Stimulated activated CD8-positive, alpha-beta memory T cell treated with anti-CD3 and anti-CD28 coated beads, Interleukin-15, amount 100 ng/mL, for 24 hours (primary cell): Measurements from ENCODE around the gene AKAP13.
"Not testable (repeated sequence)": the region's sequence is repeated elsewhere in the genome, so short reads cannot be mapped to it uniquely, and the experiment has no call there.

Experiments
- DNase-seq: peaks from one replicate; pipeline ENCODE4 v3.0.0-alpha.2; 2020; ENCODE audit warnings: low read depth

The AKAP13 gene

DNA sequence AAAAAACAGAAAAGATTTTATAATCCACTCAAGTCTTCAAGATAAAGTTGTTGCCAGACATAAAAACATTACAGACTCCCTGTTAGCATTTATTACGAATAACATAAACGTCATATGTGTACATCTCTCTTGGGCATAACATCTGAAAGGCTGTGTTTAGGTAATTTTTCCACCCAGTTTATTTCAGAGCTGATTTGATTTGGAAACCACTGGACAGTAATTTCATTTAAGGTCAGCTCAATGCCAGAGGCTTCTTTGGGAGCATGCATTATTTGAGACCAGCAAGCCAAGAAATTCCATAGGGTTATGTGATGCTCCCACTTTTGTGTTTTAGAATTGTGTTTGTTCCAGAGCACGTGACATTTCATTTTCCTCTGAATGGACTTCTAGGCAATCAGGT lies 196.0 kb downstream of the AKAP13 start:
- DNase-seq, result no peak

DNA sequence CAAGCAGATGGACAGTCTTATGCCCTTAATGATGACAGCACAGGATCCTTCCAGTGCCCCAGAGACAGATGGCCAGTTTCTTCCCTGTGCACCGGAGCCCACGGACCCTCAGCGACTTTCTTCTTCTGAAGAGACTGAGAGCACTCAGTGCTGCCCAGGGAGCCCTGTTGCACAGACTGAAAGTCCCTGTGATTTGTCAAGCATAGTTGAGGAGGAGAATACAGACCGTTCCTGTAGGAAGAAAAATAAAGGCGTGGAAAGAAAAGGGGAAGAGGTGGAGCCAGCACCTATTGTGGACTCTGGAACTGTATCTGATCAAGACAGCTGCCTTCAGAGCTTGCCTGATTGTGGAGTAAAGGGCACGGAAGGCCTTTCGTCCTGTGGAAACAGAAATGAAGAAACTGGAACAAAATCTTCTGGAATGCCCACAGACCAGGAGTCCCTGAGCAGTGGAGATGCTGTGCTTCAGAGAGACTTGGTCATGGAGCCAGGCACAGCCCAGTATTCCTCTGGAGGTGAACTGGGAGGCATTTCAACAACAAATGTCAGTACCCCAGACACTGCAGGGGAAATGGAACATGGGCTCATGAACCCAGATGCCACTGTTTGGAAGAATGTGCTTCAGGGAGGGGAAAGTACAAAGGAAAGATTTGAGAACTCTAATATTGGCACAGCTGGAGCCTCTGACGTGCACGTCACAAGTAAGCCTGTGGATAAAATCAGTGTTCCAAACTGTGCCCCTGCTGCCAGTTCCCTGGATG lies 198.7 kb downstream of the AKAP13 start:
- DNase-seq, result no peak

DNA sequence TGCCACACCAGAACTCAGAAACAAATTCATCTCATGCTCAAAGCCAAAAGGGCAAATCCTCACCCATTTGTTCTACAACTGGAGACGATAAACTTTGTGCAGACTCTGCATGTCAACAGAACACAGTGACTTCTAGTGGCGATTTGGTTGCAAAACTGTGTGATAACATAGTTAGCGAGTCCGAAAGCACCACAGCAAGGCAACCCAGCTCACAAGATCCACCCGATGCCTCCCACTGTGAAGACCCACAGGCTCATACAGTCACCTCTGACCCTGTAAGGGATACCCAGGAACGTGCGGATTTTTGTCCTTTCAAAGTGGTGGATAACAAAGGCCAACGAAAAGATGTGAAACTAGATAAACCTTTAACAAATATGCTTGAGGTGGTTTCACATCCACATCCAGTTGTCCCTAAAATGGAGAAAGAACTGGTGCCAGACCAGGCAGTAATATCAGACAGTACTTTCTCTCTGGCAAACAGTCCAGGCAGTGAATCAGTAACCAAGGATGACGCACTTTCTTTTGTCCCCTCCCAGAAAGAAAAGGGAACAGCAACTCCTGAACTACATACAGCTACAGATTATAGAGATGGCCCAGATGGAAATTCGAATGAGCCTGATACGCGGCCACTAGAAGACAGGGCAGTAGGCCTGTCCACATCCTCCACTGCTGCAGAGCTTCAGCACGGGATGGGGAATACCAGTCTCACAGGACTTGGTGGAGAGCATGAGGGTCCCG lies 199.7 kb downstream of the AKAP13 start:
- DNase-seq, result no peak

GRCh38 chr15:85580879-85581278 lies 200.5 kb downstream of the AKAP13 start:
- DNase-seq, result no peak

DNA sequence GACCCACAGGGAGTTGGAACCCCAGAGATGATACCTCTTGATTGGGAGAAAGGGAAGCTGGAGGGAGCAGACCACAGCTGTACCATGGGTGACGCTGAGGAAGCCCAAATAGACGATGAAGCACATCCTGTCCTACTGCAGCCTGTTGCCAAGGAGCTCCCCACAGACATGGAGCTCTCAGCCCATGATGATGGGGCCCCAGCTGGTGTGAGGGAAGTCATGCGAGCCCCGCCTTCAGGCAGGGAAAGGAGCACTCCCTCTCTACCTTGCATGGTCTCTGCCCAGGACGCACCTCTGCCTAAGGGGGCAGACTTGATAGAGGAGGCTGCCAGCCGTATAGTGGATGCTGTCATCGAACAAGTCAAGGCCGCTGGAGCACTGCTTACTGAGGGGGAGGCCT lies 201.1 kb downstream of the AKAP13 start:
- no peak for DNase-seq

GRCh38 chr15:85582131-85583079 lies 202.0 kb downstream of the AKAP13 start:
- DNase-seq, result no peak

DNA sequence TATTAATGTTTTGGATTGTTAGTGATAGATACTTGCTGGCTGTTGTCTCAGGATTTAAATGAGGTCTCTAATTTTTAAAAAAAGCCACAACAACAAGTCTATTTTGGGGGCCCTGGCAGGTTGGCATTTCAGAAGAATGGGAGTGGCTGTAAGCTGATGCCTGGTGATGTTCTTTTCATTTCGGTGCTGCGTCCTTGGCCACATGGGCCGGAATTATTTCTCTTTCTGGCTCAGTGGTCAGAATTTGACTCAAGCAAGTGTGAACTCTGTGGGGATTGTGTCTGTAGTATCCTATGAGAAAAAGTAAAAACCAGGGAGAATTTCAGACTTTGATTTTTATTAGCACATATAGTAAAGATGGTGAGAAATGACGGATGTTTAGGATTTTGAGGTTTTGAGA lies 203.0 kb downstream of the AKAP13 start:
- DNase-seq, result no peak

- no peak for DNase-seq
Observed at GRCh38 chr15:85583923-85584390, 203.6 kb downstream of the AKAP13 start.

- DNase-seq, result no peak
Observed at GRCh38 chr15:85584872-85585271, 204.5 kb downstream of the AKAP13 start.

DNA sequence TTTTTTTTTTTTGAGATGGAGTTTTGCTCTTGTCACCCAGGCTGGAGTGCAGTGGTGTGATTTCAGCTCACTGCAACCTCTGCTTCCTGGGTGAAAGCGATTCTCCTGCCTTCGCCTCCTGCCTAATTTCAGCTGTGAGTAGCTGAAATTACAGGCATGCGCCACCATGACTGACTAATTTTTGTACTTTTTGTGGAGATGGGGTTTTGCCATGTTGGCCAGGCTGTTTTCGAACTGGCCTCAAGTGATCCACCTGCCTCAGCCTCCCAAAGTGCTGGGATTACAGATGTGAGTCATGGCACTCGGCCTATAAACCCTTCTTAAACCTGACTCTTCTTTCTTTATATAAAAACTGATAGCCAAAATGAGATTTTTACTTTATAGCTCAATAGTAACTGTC lies 205.8 kb downstream of the AKAP13 start:
- DNase-seq, result not testable (repeated sequence)

DNA sequence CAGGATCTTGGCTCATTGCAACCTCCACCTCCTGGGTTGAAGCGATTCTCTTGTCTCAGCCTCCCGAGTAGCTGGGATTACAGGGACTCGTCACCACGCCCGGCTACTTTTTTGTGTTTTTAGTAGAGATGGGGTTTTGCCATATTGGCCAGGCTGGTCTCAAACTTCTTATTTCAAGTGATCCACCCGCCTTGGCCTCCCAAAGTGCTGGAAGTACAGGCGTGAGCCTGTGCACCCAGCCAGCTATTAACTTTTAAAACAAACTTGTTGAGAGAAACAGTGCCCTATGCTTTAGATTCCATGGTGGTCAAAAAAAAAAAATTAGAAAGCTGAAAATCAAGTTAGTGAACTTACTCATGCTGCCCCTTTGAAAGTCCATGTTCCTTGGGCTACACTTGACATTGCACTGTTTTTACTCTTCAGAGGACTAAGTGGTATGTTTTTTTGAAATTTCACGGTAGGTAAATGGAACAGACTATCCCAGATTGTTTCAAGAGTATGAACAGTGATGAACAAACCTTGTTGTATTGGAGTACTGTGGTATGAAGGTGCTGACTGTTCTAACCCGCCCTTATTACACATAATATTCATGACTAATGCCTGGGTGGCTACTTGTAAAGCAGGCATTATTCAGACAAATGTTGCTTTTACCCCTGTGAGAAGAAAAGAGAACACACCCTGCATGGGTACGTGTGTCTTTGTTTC lies 207.5 kb downstream of the AKAP13 start:
- no peak for DNase-seq

DNA sequence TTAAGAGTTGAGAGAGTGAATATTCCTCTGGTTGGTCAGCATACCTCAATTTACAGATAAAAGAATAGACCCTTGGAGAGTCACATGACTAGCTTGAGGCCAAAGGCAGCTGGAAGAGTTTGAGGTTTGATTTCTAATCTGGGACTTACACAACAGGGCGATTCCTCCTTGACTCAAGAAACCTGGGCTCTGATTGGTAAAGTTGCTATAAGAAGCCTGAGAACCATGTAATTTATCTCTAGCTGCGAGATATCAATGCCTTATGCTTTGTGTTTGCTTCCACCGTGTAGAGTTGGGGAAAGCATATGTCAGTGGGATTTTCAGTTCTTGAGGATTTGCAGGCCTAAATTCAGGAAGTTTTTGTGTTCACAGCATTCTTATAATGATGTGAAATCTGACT lies 208.3 kb downstream of the AKAP13 start:
- DNase-seq, result no peak

DNA sequence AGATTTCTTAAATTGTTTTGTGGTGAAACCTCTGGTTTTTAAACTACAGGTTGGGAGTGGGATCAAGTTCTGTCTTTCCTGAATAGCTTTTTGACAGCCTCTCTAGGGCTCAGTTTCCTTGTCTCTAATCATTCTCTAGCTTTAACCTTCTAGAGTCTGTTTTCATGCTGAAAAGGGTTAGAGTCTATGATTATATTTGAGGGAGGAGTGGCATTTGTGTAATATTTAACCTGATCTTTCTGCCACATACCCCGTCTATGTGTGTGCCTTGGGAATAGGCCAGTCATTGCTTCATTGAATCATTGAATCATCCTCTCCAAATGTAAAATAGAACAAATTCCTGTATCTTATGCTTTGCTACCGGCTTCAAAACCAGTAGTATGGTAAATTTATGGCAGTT lies 209.4 kb downstream of the AKAP13 start:
- DNase-seq, result no peak

DNA sequence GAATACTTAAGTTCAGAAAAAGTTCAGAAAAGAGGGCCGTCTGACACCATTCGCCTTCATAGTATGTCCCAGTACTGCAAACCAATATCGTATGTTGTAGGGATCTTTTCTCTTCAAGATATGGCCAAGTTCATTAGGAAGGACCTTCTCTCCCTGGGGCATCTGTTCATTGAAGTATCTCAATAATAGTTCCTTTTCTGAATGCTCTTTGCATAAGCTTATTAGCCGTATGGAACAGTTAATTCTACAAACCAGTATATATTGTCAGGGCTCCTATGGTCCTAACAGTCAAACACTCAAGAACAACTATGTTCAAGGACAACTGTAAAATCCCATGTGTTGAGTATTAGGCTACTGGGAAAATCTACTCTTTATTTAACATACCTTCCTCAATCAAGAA lies 211.2 kb downstream of the AKAP13 start:
- DNase-seq, result no peak

DNA sequence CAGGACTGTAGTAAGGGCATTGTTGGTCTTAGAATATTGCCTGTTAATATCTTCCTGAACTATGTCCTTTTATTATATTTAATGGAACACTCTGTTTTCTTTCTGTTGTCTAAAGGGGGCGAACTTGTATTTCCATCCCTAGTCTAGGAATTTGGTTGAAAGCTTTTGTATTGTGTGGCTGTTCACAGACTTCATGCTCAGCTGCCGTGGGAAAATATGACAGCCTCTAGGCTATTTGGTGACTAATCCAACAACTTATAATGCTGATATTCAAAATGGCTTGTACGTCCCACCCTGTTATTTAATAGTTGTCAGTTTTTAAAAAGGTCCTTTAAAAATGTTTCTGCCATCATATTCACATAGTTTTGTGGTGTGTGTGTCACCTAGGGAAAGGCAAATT lies 211.7 kb downstream of the AKAP13 start:
- DNase-seq, result no peak

DNA sequence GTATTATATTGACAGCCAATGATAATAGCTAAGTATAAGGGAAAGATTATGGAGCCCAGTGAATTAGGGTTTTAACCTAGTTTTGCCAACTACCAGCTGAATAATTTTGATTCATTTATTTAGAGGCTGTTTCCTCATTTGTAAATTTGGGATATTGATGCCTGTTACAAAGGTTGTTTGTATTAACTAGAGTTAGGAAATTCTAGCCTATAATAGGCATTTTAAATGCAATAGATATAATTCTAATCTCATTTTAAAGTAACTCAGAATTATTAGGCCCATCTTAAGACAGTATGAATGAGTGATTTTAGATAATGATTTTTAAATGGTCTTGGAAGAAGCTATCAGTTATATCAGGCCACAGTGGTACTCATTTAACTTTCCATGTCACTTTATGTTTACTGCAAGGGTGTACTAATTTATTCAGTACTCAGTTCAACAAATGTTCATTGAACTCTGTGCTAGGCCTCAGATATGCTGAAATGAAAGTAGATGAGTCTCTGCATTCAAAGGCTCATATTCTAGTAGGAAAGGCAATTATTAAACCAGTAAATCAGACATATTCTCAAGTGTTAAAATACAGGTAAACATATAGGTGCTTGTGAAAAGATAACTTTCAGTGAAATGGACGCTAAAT lies 213.5 kb downstream of the AKAP13 start:
- DNase-seq, result no peak

DNA sequence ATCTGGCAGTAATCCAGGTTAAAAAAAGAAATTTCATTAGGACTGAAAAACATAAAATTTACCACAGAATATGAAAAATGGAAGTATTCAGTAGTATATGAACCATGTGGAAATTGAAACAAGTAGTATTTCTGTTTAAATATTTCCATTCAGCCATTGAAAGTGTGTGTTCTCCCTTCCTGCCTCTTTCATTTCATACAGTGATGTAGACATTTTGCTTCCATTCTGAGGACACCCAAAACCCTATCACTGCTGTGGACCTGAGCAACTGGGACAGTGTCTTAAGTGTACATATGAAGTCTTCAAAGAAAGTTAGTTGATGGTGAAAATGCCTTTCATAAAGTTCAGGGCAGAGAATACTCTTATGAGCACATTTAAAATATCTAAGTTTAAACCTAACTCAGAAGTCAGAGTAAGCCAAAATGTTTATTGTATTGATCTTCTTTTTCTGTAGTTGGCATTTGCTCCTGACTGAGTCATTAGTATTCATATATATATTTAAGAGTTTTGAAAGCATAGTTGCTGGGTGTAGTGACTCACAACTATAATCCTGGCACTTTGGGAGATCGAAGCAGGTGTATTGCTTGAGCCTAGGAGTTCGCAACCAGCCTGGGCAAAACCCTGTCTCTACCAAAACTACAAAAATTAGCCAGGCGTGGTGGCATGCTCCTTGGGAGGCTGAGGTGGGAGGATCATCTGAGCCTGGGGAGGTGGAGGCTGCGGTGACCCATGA lies 215.6 kb downstream of the AKAP13 start:
- DNase-seq, result no peak

DNA sequence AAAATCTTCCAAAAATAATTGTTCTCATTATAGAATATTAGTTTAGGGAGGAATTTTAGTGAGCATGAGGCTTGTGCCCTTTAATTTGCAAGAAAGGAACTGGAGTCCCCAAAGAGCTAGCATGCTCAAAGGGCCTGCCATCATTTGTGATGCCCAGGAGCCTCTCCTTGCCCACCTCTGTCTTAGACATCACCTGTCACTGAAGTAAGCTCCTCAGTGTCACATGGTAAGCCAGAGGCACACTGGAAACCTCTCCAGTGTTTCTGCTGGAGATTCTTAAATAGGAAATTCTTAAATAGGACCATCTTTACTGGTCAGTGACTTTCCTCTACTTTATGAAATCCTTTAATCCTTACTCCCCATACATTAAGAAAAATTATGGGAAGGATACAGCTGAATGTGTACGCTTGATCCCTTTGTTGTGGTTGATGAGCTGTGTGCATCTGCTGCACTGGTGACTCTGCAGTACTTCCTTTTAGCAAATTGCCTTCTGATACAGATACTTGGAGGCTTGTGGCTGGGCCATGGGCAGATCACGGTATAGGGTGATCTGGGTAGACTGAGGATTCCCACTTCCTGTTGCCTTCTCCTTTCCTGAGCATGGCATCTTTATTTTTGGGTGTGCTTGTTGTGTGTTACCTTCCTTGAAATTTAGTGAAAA lies 216.9 kb downstream of the AKAP13 start:
- DNase-seq, result no peak

GRCh38 chr15:85598219-85598618 lies 217.8 kb downstream of the AKAP13 start:
- no peak for DNase-seq
